Fibroblast of the aortic adventitia (primary cell): Measurements from ENCODE around the gene SPRED2. TPM values are rescaled to one million over a fixed set of nuclear protein-coding genes. Genes with fewer than 3 reads are reported as not detected.

Source experiments
- DNase-seq: peaks from one replicate; pipeline ENCODE4 v3.0.0-alpha.2; 2010; ENCODE audit warnings: low read depth
- H3K4me3 ChIP-seq: 2 replicates; pipeline ENCODE4 v1.5.1; 2011; ENCODE audit warnings: low read depth, mild to moderate bottlenecking, control low read depth, low read length, moderate library complexity
- CTCF ChIP-seq: IDR thresholded peaks from 2 replicates; pipeline ENCODE4 v1.5.1; 2011; ENCODE audit warnings: mild to moderate bottlenecking, low read length, control low read depth, inconsistent platforms; ENCODE audit not compliant: insufficient read depth
- total RNA-seq: library from RNA; depleted of rRNA; stranded (reverse); fragments of >200 nt; gene quantifications from 2 replicates; pipeline ENCODE4 v1.2.3, GENCODE V29; 2012; ENCODE audit warnings: low replicate concordance

Gene SPRED2
- total RNA-seq, 1 donor: 20.6 TPM

GRCh38 chr2:65375723-65376122 lies 56.7 kb downstream of the SPRED2 start:
- TF ChIP-seq CTCF: no peak
- H3K4me3 ChIP-seq: no peak overlapping the region
- DNase-seq: no peak

GRCh38 chr2:65374999-65375398 lies 57.4 kb downstream of the SPRED2 start:
- DNase-seq: no peak
- no peak for TF ChIP-seq CTCF
- H3K4me3 ChIP-seq: no peak overlapping the region

GRCh38 chr2:65374575-65374974 lies 57.8 kb downstream of the SPRED2 start:
- H3K4me3 ChIP-seq: no peak overlapping the region
- no peak for DNase-seq
- TF ChIP-seq CTCF: no peak

GRCh38 chr2:65373365-65373918 lies 59.0 kb downstream of the SPRED2 start:
- DNase-seq: no peak
- no peak for TF ChIP-seq CTCF
- no peak overlapping the region for H3K4me3 ChIP-seq

- no peak overlapping the region for H3K4me3 ChIP-seq
- no peak for TF ChIP-seq CTCF
- DNase-seq: no peak
Observed at GRCh38 chr2:65372619-65373018, 59.8 kb downstream of the SPRED2 start.

- DNase-seq: no peak
- no peak overlapping the region for H3K4me3 ChIP-seq
- no peak for TF ChIP-seq CTCF
Observed at GRCh38 chr2:65371074-65371434, 61.3 kb downstream of the SPRED2 start.

- H3K4me3 ChIP-seq: no peak overlapping the region
- TF ChIP-seq CTCF: no peak
- DNase-seq: no peak
Observed at GRCh38 chr2:65370387-65371073, 61.9 kb downstream of the SPRED2 start.
